HT-29 (cell line): ENCODE results near the gene MPDZ. TPM values are rescaled to one million over a fixed set of nuclear protein-coding genes. Genes with fewer than 3 reads are reported as not detected.

Source experiments
- DNase-seq: peaks from one replicate; pipeline ENCODE4 v3.0.0-alpha.2; 2015; ENCODE audit warnings: low spot score
- total RNA-seq: library from RNA; depleted of rRNA; stranded (reverse); fragments of >200 nt; shearing (Covaris generic); gene quantifications from 2 replicates; pipeline ENCODE4 v1.2.3, GENCODE V29; 2014

Gene MPDZ
- total RNA-seq, 1 experiment from 2014 or later = not detected

GRCh38 chr9:13082796-13083195 lies 196.7 kb downstream of the MPDZ start:
- peak; percentile 74 for DNase-seq

- DNase-seq = no peak
Measured at GRCh38 chr9:13078164-13078563, 201.3 kb downstream of the MPDZ start.

- no peak for DNase-seq
Measured at GRCh38 chr9:13076616-13077015, 202.9 kb downstream of the MPDZ start.

- no peak for DNase-seq
Measured at GRCh38 chr9:13071921-13072320, 207.6 kb downstream of the MPDZ start.

GRCh38 chr9:13070612-13071595 lies 208.6 kb downstream of the MPDZ start:
- no peak for DNase-seq

DNA sequence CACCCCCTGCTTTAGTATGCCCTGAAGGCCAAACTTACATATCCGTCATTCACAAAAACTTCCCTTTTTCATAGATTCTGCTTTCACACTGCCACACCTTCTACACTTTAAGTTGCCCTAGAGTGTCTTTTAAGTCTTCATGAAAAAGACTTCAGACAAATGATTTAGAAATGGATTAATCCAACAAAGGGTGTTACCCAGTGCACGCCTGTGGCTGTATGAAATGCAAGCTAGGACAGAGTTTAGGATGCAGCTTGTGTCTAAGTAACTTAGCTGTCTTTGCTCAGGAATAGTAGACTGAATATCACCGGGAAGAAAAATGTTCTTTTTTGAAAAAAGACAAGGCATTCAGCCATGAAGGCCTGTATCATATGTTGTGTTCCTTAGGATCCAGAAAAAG lies 210.0 kb downstream of the MPDZ start:
- no peak for DNase-seq

GRCh38 chr9:13064676-13065075 lies 214.8 kb downstream of the MPDZ start:
- no peak for DNase-seq

- DNase-seq = no peak
Measured at GRCh38 chr9:13063880-13064459, 215.5 kb downstream of the MPDZ start.

DNA sequence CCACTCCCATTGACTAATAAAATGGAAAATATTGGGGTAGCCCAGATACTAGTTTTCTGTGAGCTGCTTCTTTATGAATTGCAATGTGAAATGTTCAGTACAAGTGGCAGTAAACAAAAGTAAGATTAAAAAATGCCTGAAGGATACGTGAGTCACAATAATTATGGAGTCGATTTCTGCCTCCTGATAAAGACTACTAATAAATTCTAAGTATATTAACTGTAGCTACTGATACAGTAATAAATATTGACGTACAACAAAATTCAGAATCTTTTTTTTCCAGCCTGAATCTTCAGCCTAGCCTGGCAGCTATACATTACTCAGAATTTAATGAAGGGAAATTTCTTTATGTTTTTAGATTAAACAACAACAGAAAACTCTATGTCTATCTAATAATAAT lies 218.1 kb downstream of the MPDZ start:
- DNase-seq = no peak
